Body of pancreas (tissue), 4 donors: Measurements from ENCODE around the gene ONECUT2. TPM values are rescaled to one million over a fixed set of nuclear protein-coding genes. Genes with fewer than 3 reads are reported as not detected.

Experiments
- ATAC-seq: fragments of 150-250 bp; one replicate; pipeline ENCODE4 v1.9.1; 2016
- DNase-seq, 4 donors: peaks; one replicate each; pipeline ENCODE4 v3.0.0-alpha.2; 2019
- H3K27ac ChIP-seq, 4 donors: fragments of 200-600 bp; sonication (generic); 1 replicate in 3 of 4; 2 replicates in 1 of 4; pipeline versions ENCODE4 v1.5.1 to v1.6.1; 2016 to 2019; ENCODE audit warnings: mild to moderate bottlenecking in 1 of 4, mixed read lengths in 1 of 4, moderate library complexity in 1 of 4
- H3K27me3 ChIP-seq, 2 donors: fragments of 200-600 bp; sonication (generic); one replicate each; pipeline ENCODE4 v1.6.0; 2016; ENCODE audit warnings: mild to moderate bottlenecking in 1 of 2
- H3K36me3 ChIP-seq, 2 donors: fragments of 200-600 bp; sonication (generic); replicated peaks in 1 of 2; 2 replicates each; pipeline ENCODE4 v1.5.1; 2016; ENCODE audit warnings: low read depth in 2 of 2; ENCODE audit not compliant: insufficient read depth in 1 of 2
- H3K4me1 ChIP-seq: fragments of 200-600 bp; sonication (generic); one replicate; pipeline ENCODE4 v1.6.0; 2016
- H3K4me3 ChIP-seq, 2 donors: fragments of 200-600 bp; sonication (generic); 1 replicate in 1 of 2; 2 replicates in 1 of 2; pipeline ENCODE4 v1.5.1; 2016 to 2019
- H3K9me3 ChIP-seq, 3 donors: fragments of 200-600 bp; sonication (generic); 1 replicate in 2 of 3; 2 replicates in 1 of 3; pipeline ENCODE4 v1.5.1; 2016
- POLR2A ChIP-seq, 3 donors: fragments of 450-650 bp; IDR thresholded peaks; one replicate each; pipeline ENCODE4 v1.6.1; 2016; ENCODE audit warnings: antibody characterized with exemption in 3 of 3, mild to moderate bottlenecking in 2 of 3
- WGBS, 2 donors: methylation state at CpG; one replicate each; pipeline ENCODE4 v1.1.5; 2017; 5-methylcytosine and 5-hydroxymethylcytosine counted together
- intact Hi-C: fragments of 100-400 bp; cut with DNase I; formaldehyde crosslinking; loops from one replicate; pipeline ENCODE4 v1.15.1; 2023
- total RNA-seq, 2 donors: library from RNA; depleted of rRNA; stranded (reverse); fragments of >200 nt; gene quantifications; one replicate each; pipeline ENCODE4 v1.1.0, GENCODE V29; 2016
- TF ChIP-seq, protein P1 (sequence below), 7 experiments: fragments of 450-650 bp in 4 of 7; fragments of 200-600 bp in 3 of 7; sonication (generic) in 3 of 7; IDR thresholded peaks; one replicate each; pipeline ENCODE4 v1.5.1; 2016 to 2019; ENCODE audit warnings: antibody characterized with exemption in 7 of 7

The ONECUT2 gene
- total RNA-seq, 2 donors from 2014 or later: 2.6 to 3.1 TPM

DNA sequence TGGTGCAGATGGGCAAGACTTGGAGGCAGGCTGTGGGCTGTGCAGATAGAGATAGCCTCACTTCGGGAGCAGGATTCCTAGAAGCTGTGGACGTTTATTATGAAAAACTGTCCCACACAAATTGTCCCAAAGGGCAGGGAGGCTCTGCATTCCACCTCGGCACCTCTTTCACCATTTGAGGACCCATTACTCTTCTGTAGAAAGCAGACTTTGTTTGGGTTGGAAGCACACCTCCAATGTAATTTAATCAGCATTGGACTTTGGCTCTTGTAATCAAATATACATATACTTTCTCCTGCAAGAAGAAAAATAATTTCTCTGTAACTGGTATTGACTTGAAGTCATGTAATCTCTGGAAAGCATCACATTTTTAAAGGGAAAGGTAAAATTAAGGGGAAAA, 8.5 kb downstream of the ONECUT2 start:
- DNase-seq: no peak
- Histone ChIP-seq H3K9me3 (no peaks in the 10 kb centered on the region), H3K36me3 (no peaks in the 10 kb centered on the region), H3K4me1 (peaks cover 56% of the 10 kb centered on the region), H3K27ac (no peak overlapping the region), H3K4me3 (no peak overlapping the region), H3K27me3 (peaks cover 0 to 24% of the 10 kb centered on the region in 2 donors)
- ATAC-seq: no peak
- intact Hi-C loops: no loop called here
- TF ChIP-seq, protein P1, sequence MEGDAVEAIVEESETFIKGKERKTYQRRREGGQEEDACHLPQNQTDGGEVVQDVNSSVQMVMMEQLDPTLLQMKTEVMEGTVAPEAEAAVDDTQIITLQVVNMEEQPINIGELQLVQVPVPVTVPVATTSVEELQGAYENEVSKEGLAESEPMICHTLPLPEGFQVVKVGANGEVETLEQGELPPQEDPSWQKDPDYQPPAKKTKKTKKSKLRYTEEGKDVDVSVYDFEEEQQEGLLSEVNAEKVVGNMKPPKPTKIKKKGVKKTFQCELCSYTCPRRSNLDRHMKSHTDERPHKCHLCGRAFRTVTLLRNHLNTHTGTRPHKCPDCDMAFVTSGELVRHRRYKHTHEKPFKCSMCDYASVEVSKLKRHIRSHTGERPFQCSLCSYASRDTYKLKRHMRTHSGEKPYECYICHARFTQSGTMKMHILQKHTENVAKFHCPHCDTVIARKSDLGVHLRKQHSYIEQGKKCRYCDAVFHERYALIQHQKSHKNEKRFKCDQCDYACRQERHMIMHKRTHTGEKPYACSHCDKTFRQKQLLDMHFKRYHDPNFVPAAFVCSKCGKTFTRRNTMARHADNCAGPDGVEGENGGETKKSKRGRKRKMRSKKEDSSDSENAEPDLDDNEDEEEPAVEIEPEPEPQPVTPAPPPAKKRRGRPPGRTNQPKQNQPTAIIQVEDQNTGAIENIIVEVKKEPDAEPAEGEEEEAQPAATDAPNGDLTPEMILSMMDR (IDR thresholded peaks at IDR 0.05): no peak
- no peak for TF ChIP-seq POLR2A (IDR thresholded peaks at IDR 0.05)
- WGBS, 2 donors: 11 to 13% methylated on average over 3 of the region's 3 CpGs

DNA sequence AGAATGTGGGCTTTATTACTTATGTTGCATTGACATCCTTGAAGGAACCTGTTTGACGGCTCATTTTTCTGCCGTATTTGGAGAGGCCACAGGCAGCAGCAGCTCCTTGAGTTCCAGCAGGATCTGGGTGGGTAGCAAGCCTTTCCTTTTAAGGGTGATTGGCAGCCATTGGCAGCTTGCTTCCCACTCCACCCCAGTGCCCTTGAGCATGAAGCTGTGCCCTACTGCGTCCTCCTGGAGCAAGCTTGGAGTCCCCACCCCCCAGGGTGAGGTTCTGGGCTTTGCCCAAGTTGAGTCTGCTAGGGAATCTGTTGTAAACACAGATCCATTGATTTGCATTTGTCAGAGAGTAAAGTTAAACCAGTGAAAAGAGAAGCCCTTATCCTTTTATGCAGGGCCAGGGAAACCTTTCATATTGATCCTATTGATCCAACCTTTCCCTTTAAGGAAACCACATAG, 9.2 kb downstream of the ONECUT2 start:
- Histone ChIP-seq H3K4me1 (peaks cover 50% of the 10 kb centered on the region), H3K27ac (no peak overlapping the region), H3K4me3 (no peak overlapping the region), H3K27me3 (peaks cover 0 to 20% of the 10 kb centered on the region in 2 donors), H3K36me3 (no peaks in the 10 kb centered on the region), H3K9me3 (no peaks in the 10 kb centered on the region)
- 23 to 24% methylated on average over 2 to 3 of the region's 3 CpGs for WGBS, 2 donors
- intact Hi-C loops: no loop called here
- TF ChIP-seq, protein P1 (IDR thresholded peaks at IDR 0.05): no peak
- ATAC-seq: no peak
- no peak for DNase-seq

DNA sequence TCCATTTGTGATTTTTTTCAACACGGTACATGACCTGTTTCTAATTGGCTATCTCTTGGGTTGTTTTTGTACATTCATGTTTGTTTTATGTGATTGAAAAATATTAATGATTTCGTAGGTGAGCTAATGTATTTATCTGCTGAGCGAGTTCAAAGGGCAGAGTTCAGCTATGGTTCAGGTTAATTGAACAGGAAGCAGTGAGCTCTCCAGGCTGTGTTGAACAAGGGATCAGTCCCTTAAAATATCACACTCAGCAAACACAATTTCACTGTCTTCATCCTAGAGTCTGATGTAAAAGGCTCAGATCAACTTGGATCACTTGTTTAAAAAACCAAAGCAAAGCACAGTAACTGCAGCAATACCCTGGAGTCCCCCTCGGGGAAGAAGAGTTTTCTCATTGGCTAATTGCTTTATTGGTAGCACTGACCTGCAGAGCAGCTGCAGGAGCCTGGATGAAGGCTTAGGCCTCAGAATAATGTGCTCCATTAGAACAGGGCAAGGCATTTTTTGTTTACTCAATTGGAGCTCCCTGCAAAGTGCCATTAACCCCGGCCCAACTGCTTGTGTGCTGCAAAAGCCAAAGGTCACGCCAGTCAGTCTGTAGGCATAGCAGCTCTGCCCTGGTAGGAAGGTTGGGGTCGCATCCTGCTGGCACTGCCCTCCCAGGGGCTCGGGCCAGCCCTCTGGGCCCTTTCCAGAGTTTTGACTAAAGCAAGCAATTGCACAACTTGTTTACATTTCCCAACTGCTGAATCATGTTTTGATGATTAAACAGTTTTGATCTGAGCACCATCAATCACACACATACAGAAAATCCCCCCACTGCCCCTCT, 10.5 kb downstream of the ONECUT2 start:
- Histone ChIP-seq H3K9me3 (no peaks in the 10 kb centered on the region), H3K27me3 (peaks cover 0 to 9% of the 10 kb centered on the region in 2 donors), H3K4me3 (no peak overlapping the region), H3K27ac (no peak overlapping the region), H3K36me3 (no peaks in the 10 kb centered on the region), H3K4me1 (peaks cover 38% of the 10 kb centered on the region)
- no peak for ATAC-seq
- WGBS, 2 donors: 13 to 28% methylated on average over 6 to 8 of the region's 8 CpGs
- intact Hi-C loops: no loop called here
- TF ChIP-seq, protein P1 (IDR thresholded peaks at IDR 0.05): no peak
- no peak for TF ChIP-seq POLR2A (IDR thresholded peaks at IDR 0.05)
- DNase-seq: no peak

DNA sequence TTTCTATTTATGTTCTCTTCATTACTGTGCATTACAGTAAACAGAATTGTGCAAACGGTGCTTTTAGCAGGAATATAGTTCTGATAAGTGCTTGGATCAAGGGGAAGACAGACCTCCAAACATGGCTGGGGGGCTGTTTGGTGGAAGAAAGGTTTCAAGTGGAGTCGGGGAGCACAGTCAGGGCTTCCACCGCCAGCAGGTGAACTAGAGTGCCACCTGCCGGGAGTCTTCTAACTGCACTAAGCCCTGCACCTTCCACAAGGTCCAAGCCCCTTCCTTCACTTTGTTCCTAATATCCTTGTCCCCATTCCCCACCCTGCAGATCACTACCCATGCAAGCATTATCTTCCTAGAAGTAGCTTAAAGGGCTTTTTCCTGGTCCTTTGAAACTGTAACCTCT, 11.1 kb downstream of the ONECUT2 start:
- ATAC-seq (no peak), DNase-seq (peak in 1 of 4 donors; percentile 45)
- Histone ChIP-seq H3K36me3 (no peaks in the 10 kb centered on the region), H3K9me3 (no peaks in the 10 kb centered on the region), H3K4me1 (peaks cover 34% of the 10 kb centered on the region), H3K4me3 (no peak overlapping the region), H3K27ac (no peak overlapping the region), H3K27me3 (peaks cover 0 to 4% of the 10 kb centered on the region in 2 donors)
- intact Hi-C loops: no loop called here
- TF ChIP-seq, protein P1 (IDR thresholded peaks at IDR 0.05): peak in 6 of 7 experiments; percentile 10 to 42 (median 33)
- no peak for TF ChIP-seq POLR2A (IDR thresholded peaks at IDR 0.05)
- 7 to 17% methylated on average over 4 of the region's 4 CpGs for WGBS, 2 donors
